Amniotic epithelial cell (primary cell): ENCODE data around the gene TAS2R5.
A peak's percentile ranks its signal among the peaks of the same experiment; 100 is the strongest.
"Not testable (repeated sequence)": the region's sequence is repeated elsewhere in the genome, so short reads cannot be mapped to it uniquely, and the experiment has no call there.

Experiments
- DNase-seq: peaks from one replicate; pipeline ENCODE4 v3.0.0-alpha.2; 2010; ENCODE audit warnings: low read depth

Gene TAS2R5

GRCh38 chr7:141789917-141790316 lies at the start of gene TAS2R5:
TAS2R5 (plus strand) TSS chr7:141790217; CDS start chr7:141790362, 145 bp downstream.
- no peak for DNase-seq

- peak; percentile 86 for DNase-seq
Measured at GRCh38 chr7:141742229-141742628, 47.8 kb upstream of the TAS2R5 start.

GRCh38 chr7:141744131-141744530 lies 45.9 kb upstream of the TAS2R5 start:
- no peak for DNase-seq

- DNase-seq, result peak; percentile 53
Measured at GRCh38 chr7:141748396-141748795, 41.6 kb upstream of the TAS2R5 start.

- peak; percentile 24 for DNase-seq
Measured at GRCh38 chr7:141751904-141752303, 38.1 kb upstream of the TAS2R5 start.

GRCh38 chr7:141752634-141753033 lies 37.4 kb upstream of the TAS2R5 start:
- no peak for DNase-seq

- DNase-seq, result peak; percentile 12
Measured at GRCh38 chr7:141754939-141755338, 35.1 kb upstream of the TAS2R5 start.

GRCh38 chr7:141763797-141764196 lies 26.2 kb upstream of the TAS2R5 start, which contains the start of gene TAS2R3:
TAS2R3 (plus strand) TSS chr7:141764097; CDS start chr7:141764159, 62 bp downstream.
- DNase-seq, result no peak

- not testable (repeated sequence) for DNase-seq
Measured at GRCh38 chr7:141770083-141770583, 19.9 kb upstream of the TAS2R5 start.

GRCh38 chr7:141776374-141776773 lies 13.6 kb upstream of the TAS2R5 start, which contains the start of gene TAS2R4:
TAS2R4 (plus strand) TSS chr7:141776674; CDS start chr7:141778489, 1,815 bp downstream.
- no peak for DNase-seq

GRCh38 chr7:141785706-141786552 lies 4.1 kb upstream of the TAS2R5 start:
- peak; percentile 60 for DNase-seq

GRCh38 chr7:141788296-141788695 lies 1.7 kb upstream of the TAS2R5 start:
- DNase-seq, result no peak

- DNase-seq, result no peak
Measured at GRCh38 chr7:141792526-141792925, 2.5 kb downstream of the TAS2R5 start.

- no peak for DNase-seq
Measured at GRCh38 chr7:141820067-141820466, 30.1 kb downstream of the TAS2R5 start.

- not testable (repeated sequence) for DNase-seq
Measured at GRCh38 chr7:141822432-141822831, 32.4 kb downstream of the TAS2R5 start.

GRCh38 chr7:141837683-141838082 lies 47.7 kb downstream of the TAS2R5 start:
- no peak for DNase-seq

- DNase-seq, result no peak
Measured at GRCh38 chr7:141838581-141838980, 48.6 kb downstream of the TAS2R5 start.

GRCh38 chr7:141839256-141839655 lies 49.2 kb downstream of the TAS2R5 start:
- no peak for DNase-seq

GRCh38 chr7:141840708-141841107 lies 50.7 kb downstream of the TAS2R5 start:
- no peak for DNase-seq
